Measurements from ENCODE around the gene C16orf74.

GRCh38 chr16:85670840-85671239 lies 80.1 kb downstream of the C16orf74 start:
- TF ChIP-seq CTCF (IDR thresholded peaks at IDR 0.05) = no peak
- TF ChIP-seq POLR2A (IDR thresholded peaks at IDR 0.05) = no peak
